Kidney glomerular epithelial cell (primary cell): Measurements from ENCODE around the gene TCF3.

ENCODE experiments used
- DNase-seq: peaks from one replicate; lab custom pipeline; 2025; lab: John Stamatoyannopoulos, UW

Gene TCF3

DNA sequence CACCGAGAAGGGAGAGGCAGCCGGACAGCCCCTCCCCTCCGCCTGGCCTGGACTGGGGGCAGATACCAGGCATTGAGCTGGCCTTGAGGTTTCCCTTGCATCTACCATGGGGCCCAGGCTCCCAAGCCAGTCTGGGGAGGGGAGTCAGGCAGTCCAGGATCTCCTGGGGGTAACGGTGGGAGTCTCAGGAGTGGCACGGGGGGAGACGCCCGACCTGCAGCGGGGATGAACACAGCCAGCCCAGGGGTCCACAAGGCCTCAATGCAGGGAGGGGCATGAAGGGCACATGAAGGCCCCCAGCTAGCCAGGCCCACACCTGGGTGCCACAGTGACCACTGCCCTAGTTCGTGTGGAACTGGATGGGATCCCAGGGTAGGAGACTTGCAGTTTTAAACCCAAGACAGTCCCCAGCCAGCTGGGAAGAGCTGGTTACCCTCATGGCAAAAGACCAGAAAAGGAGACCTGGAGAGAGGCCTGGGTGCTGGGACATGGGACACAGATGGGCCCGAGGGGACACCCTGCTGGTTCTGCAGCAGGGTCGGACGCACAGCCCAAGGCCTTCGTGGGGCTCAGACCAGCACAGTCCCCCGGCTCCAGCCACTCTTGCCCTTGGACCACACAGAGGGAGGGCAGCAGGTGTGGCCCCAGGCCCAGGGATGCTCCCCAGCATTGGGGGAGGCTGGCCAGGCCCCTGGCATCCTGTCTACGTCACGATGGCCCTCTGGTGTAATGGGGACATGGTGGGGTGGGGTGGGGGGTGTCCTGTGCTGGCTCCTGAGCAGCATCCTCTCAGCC is 42.5 kb downstream of the TCF3 start:
- DNase-seq: no peak

DNA sequence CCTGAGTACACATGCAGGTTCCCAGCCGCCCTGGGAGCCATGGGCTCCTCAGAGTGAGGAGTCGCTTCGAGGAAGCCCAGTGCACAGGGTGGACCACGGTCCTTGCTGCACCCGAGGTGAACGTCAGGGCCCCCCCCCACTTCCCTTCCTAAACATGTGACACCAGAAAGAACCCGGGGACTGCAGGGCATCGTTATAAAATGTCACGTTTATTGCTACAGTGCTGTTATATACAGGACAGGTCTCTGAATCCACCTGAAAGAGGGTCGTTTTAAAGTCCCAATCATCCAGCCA is 43.4 kb downstream of the TCF3 start:
- DNase-seq: no peak

- DNase-seq: no peak
Measured at GRCh38 chr19:1608359-1609102, 43.9 kb downstream of the TCF3 start.

DNA sequence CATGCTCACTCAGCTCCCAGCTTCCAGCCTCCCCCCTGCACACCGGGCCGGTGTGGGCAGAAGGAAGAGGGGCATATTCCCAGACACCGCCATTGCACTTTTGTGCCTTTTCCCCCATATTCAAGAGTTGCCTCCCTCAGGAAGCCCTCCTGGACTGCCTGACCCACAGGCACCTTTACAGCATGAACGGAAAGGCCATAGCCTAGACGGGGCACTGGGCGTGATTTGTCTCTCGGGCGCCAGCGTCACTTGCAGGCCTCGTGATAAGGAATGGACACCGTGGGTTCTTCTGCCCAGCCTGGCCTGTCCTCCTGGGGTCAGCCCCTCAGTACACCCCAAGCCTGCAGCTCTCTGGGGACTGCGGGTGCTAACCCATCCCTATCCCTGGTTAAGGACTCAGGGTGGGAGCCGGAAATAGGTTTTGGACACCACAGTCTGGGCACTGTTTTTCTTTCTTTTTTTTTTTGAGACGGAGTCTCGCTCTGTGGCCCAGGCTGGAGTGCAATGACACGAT is 46.2 kb downstream of the TCF3 start:
- DNase-seq: no peak

- peak; percentile 91 for DNase-seq
Measured at GRCh38 chr19:1605236-1606137, 46.9 kb downstream of the TCF3 start, which contains the start of gene UQCR11. Gene UQCR11, minus strand, starts transcription at chr19:1605462. Its CDS starts 53 bp downstream, at chr19:1605409.

- DNase-seq: no peak
Measured at GRCh38 chr19:1602091-1602707, 50.2 kb downstream of the TCF3 start.

DNA sequence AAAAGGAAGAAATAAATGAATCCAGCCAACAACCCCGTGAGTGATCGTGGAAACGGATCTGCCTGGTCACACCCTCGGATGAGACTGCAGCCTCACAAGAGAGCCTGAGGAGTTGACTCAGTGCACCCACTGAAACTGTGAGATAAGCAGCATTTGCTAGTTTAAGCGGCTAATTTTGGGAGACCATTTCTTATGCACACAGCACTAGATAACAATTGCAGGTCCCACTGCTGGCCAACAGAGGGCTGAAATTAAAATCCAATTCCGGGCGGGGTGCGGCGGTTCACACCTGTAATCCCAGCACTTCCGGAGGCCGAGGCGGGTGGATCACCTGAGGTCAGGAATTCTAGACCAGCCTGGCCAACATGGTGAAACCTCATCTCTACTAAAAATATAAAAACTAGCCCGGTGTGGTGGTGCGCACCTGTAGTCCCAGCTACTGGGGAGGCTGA is 50.8 kb downstream of the TCF3 start:
- no peak for DNase-seq

GRCh38 chr19:1599460-1599846 is 53.0 kb downstream of the TCF3 start:
- no peak for DNase-seq

DNA sequence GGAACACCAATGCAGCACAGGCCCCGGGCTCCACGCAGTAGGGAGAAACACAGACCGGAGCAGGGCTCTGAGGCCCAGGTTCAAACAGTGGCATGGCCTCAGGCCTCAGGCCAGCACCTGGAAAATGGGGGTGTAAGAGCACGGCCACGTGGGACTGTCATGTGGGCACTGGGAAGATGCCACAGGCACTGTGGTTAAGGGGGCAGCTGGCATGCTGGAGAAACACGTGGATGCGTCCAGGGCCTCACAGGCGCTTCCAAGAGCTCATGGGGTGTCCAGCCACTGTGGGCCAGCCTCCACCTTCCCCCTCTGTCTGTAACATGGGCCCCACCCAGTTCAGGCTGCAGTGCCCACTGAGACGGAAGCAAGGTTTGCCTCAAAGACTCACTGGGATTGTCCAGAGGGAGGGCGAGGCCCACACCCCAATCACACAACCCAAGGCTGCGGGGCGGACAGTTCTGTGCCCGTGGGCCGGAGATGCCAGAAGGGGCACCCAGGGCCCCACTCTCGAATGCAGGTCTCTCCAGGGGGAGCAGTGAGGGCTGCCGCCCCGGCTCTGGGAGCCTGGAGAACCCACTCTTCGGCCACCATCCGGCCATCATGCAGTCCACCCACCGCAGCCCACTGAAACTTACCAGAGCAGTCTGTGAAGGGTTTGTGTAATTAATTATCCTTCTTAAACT is 53.5 kb downstream of the TCF3 start:
- no peak for DNase-seq

DNA sequence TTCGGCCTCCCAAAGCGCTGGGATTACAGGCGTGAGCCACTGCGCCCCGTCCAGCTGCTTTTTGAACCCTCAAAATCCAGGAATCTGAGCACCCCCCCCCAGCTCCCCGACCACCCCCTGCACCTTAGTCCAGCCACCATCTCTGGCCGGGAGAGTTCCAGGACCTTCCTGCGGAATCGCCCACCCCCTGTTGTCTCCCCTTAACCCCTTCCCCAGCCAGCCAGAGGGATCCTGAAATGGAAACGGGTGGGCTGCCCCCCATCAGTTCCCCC is 59.0 kb downstream of the TCF3 start:
- DNase-seq: no peak

- peak; percentile 80 for DNase-seq
Measured at GRCh38 chr19:1592755-1593500, 59.5 kb downstream of the TCF3 start, which contains the start of gene MBD3. Gene MBD3, minus strand, starts transcription at chr19:1592865. Its CDS starts 234 bp downstream, at chr19:1592631.

GRCh38 chr19:1592024-1592754 is 60.2 kb downstream of the TCF3 start:
- peak; percentile 67 for DNase-seq

- DNase-seq: no peak
Measured at GRCh38 chr19:1591421-1592023, 60.9 kb downstream of the TCF3 start.

DNA sequence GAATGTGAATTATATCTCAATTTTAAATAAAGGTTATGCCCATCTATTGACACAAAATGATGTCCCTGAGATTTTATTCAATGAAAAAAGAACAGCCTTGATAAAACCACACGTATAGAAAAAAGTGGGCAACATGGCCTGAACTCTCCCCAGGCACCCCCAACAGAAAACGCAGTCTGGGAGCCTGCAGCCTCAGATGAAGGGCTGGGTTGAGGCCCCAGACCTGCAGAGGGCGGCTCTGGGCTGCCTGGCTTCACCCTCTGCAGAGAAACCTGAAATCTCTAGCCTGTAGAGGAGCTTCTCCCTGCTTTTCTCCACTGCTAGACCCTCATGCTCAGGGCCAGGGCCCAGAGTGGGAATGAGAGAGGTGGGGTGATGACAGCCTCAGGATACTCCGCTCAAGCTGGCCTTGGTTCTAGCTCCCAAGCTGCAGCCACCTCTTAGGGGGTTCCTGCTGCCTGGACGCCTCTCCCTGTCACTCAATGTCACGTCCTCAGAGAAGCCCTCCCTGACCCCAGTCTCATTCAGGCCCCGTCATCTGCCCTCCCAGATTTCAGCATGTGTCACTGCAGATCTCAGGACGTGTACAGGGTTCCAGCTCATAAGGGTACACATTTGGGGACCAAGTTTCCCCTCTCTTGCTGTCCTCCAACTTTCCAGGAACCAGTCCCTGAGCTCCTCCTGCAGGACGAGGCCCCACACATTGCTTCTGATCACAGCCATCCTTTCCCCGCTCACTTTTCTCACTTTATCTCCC is 61.6 kb downstream of the TCF3 start:
- no peak for DNase-seq

- DNase-seq: no peak
Measured at GRCh38 chr19:1587872-1588271, 64.5 kb downstream of the TCF3 start.

GRCh38 chr19:1585243-1585580 is 67.2 kb downstream of the TCF3 start:
- DNase-seq: no peak

DNA sequence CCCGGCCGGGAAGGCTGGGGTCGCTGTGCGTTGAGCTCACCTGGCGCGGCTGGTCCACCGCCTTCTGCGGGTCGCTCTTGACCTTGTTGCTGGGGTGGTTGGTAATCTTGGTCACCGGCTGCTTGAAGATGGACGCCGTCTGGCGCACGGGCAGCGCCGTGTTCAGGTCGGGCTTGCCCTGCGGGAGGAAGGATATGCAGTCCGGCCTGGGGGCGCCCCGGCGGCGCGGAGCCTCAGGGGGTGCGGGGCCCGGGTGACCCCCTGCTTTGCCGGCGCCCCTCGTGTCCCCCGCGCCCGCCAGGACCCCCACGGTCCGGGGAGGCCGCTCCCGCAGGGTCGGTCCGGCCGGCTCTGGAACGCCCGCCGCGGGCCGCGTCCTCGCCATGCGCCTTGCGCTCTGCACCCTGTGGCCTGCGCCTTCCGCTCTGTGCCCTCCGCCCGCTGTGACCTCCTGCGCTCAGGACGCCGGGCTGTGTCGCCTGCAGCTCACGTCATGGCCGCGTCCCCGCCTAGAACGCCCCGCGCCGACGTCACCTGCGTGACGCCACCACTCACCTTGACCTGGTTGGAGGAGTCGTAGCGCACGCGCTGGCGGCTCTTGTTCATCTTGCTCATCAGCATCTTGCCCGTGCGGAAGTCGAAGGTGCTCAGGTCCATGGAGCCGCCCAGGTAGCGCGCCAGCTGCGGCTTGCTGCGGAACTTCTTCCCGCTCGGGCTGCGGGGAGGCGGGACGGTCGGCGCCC is 67.7 kb downstream of the TCF3 start:
- no peak for DNase-seq

- no peak for DNase-seq
Measured at GRCh38 chr19:1582201-1582600, 70.2 kb downstream of the TCF3 start.
